Measurements from ENCODE around the gene CDH23. TPM values are rescaled to one million over a fixed set of nuclear protein-coding genes. Genes with fewer than 3 reads are reported as not detected.
A peak's percentile ranks its signal among the peaks of the same experiment; 100 is the strongest.

The CDH23 gene
- total RNA-seq, 4 donors from 2014 or later, result 0.57 to 5.9 (median 1.0) TPM

DNA sequence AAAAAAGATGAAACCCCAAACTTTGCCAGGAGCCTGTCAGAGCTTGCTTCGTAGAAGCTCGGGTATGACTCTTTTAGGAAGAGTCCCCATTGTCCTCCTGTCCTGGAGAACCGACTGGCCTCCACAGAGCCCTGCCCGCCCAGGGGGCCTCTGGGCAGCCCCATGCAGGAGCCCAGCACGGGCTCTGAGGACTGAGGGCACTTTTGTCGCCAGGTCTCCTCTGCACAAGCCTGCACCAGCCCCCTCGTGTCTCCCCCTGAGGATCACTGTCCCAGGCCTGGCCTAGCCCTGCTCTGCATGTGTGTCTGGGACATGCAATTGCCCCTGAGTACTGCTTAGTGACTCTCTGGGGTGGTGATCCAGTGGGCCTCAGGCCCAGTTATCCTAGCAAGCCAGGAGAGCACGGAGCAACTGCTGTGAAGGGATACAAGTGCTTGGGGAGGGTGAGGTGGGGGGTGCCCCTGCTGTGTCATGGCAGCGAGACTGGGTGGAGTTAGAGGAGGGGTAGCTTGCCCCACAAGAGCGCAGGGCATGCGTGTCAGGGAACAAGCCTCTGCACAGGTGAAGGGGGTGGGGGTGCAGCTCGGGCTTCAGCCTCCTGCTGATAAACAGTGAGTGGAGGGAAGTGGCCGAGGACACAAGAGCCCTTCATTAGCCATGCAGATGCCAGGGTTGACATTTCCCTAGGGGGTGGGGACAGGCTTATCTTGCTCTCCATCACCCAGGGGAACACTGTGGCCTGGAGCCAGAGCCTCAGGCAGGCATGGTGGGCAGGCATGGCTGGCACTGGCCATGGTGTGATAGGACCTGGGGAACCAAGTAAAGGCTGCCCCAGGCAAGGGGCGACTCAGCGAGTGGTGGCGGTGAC, 179.4 kb downstream of the CDH23 start:
- TF ChIP-seq POLR2A (IDR thresholded peaks at IDR 0.05), result no peak
- TF ChIP-seq, protein P1, sequence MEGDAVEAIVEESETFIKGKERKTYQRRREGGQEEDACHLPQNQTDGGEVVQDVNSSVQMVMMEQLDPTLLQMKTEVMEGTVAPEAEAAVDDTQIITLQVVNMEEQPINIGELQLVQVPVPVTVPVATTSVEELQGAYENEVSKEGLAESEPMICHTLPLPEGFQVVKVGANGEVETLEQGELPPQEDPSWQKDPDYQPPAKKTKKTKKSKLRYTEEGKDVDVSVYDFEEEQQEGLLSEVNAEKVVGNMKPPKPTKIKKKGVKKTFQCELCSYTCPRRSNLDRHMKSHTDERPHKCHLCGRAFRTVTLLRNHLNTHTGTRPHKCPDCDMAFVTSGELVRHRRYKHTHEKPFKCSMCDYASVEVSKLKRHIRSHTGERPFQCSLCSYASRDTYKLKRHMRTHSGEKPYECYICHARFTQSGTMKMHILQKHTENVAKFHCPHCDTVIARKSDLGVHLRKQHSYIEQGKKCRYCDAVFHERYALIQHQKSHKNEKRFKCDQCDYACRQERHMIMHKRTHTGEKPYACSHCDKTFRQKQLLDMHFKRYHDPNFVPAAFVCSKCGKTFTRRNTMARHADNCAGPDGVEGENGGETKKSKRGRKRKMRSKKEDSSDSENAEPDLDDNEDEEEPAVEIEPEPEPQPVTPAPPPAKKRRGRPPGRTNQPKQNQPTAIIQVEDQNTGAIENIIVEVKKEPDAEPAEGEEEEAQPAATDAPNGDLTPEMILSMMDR (IDR thresholded peaks at IDR 0.05), result no peak
- intact Hi-C loops (cut with DNase I), result no loop called here
- Histone ChIP-seq H3K36me3 (no peaks in the 10 kb centered on the region), H3K9me3 (no peaks in the 10 kb centered on the region), H3K4me3 (no peak overlapping the region), H3K27ac (peak overlapping the region in 1 of 4 donors; percentile 21), H3K27me3 (no peaks in the 10 kb centered on the region), H3K4me1 (peaks cover 0 to 16% (median 0%) of the 10 kb centered on the region in 3 donors)
- 60 to 70% methylated on average over 5 to 6 of the region's 16 CpGs for WGBS, 2 donors
- no peak for DNase-seq

GRCh38 chr10:71576842-71577241, 180.1 kb downstream of the CDH23 start:
- WGBS, 2 donors, result 87 to 94% methylated on average over 9 of the region's 9 CpGs
- TF ChIP-seq, protein P1 (IDR thresholded peaks at IDR 0.05), result no peak
- TF ChIP-seq POLR2A (IDR thresholded peaks at IDR 0.05), result no peak

GRCh38 chr10:71577345-71577744, 180.6 kb downstream of the CDH23 start:
- intact Hi-C loops (cut with DNase I), result no loop called here

More at GRCh38 chr10:71576842-71577241, 180.1 kb downstream of the CDH23 start:
- H3K27ac ChIP-seq, result no peak overlapping the region
- intact Hi-C loops (cut with DNase I), result no loop called here
- peaks cover 0 to 16% (median 0%) of the 10 kb centered on the region in 3 donors for H3K4me1 ChIP-seq
- H3K9me3 ChIP-seq, result no peaks in the 10 kb centered on the region
- DNase-seq, result no peak
- no peaks in the 10 kb centered on the region for H3K27me3 ChIP-seq
- H3K4me3 ChIP-seq, result no peak overlapping the region
- no peaks in the 10 kb centered on the region for H3K36me3 ChIP-seq

GRCh38 chr10:71578069-71578468, 181.3 kb downstream of the CDH23 start:
- Histone ChIP-seq H3K4me3 (no peak overlapping the region), H3K27ac (no peak overlapping the region), H3K9me3 (no peaks in the 10 kb centered on the region), H3K4me1 (peaks cover 0 to 16% (median 0%) of the 10 kb centered on the region in 3 donors), H3K36me3 (no peaks in the 10 kb centered on the region), H3K27me3 (no peaks in the 10 kb centered on the region)
- DNase-seq, result no peak
- intact Hi-C loops (cut with DNase I), result no loop called here
- 82 to 85% methylated on average over 4 to 7 of the region's 10 CpGs for WGBS, 2 donors
- TF ChIP-seq POLR2A (IDR thresholded peaks at IDR 0.05), result no peak
- TF ChIP-seq, protein P1 (IDR thresholded peaks at IDR 0.05), result no peak

More at GRCh38 chr10:71577345-71577744, 180.6 kb downstream of the CDH23 start:
- DNase-seq, result no peak
- H3K4me3 ChIP-seq, result no peak overlapping the region
- H3K27me3 ChIP-seq, result no peaks in the 10 kb centered on the region
- H3K9me3 ChIP-seq, result no peaks in the 10 kb centered on the region
- no peaks in the 10 kb centered on the region for H3K36me3 ChIP-seq
- no peak overlapping the region for H3K27ac ChIP-seq
- peaks cover 0 to 16% (median 0%) of the 10 kb centered on the region in 3 donors for H3K4me1 ChIP-seq
- WGBS, 2 donors, result 85 to 95% methylated on average over 8 of the region's 8 CpGs
- TF ChIP-seq, protein P1 (IDR thresholded peaks at IDR 0.05), result no peak
- no peak for TF ChIP-seq POLR2A (IDR thresholded peaks at IDR 0.05)

GRCh38 chr10:71579668-71580067, 182.9 kb downstream of the CDH23 start:
- intact Hi-C loops (cut with DNase I), result no loop called here
- no peaks in the 10 kb centered on the region for H3K9me3 ChIP-seq
- DNase-seq, result no peak
- WGBS, 2 donors, result 57 to 75% methylated on average over 3 to 4 of the region's 5 CpGs
- TF ChIP-seq, protein P1 (IDR thresholded peaks at IDR 0.05), result no peak
- TF ChIP-seq POLR2A (IDR thresholded peaks at IDR 0.05), result no peak
- no peaks in the 10 kb centered on the region for H3K36me3 ChIP-seq
- peaks cover 0 to 16% (median 0%) of the 10 kb centered on the region in 3 donors for H3K4me1 ChIP-seq
- no peak overlapping the region for H3K4me3 ChIP-seq
- no peaks in the 10 kb centered on the region for H3K27me3 ChIP-seq
- H3K27ac ChIP-seq, result no peak overlapping the region
